HepG2 (cell line): ENCODE measurements around the gene HOMEZ. TPM values are rescaled to one million over a fixed set of nuclear protein-coding genes. Genes with fewer than 3 reads are reported as not detected.

Experiments
- ATM ChIP-seq: fragments of 450-650 bp; IDR thresholded peaks from 2 replicates; pipeline ENCODE4 v1.7.1; 2017; ENCODE audit warnings: mild to moderate bottlenecking, borderline replicate concordance
- ZBTB3 ChIP-seq: sonication (generic); formaldehyde crosslinking; IDR thresholded peaks from 2 replicates; pipeline ENCODE4 v1.4.0; 2020; ENCODE audit warnings: low read depth, mild to moderate bottlenecking, moderate library complexity, missing genetic modification reagents, borderline replicate concordance
- ZNF512 ChIP-seq: sonication (generic); formaldehyde crosslinking; IDR thresholded peaks from 2 replicates; pipeline ENCODE4 v1.4.0; 2020; ENCODE audit warnings: mild to moderate bottlenecking, missing genetic modification reagents
- ZNF800 ChIP-seq: sonication (generic); formaldehyde crosslinking; IDR thresholded peaks from 2 replicates; pipeline ENCODE4 v1.4.0; 2020; ENCODE audit warnings: missing genetic modification reagents
- ZNF891 ChIP-seq: sonication (generic); formaldehyde crosslinking; IDR thresholded peaks from 2 replicates; pipeline ENCODE4 v1.5.0; 2020; ENCODE audit warnings: mild to moderate bottlenecking, missing genetic modification reagents
- polyA plus RNA-seq, 8 experiments: library from polyadenylated mRNA; depleted of rRNA in 3 of 8; stranded (reverse) in 7 of 8; unstranded in 1 of 8; fragments of >200 nt; fragmentation: Illumina TruSeq in 4 of 8; extraction: Trizol in 4 of 8; gene quantifications; 2 replicates each; pipeline versions ENCODE4 v1.2.1 to v1.2.3, GENCODE V29; 2011 to 2016; ENCODE audit warnings: low read depth in 4 of 8, missing spikeins in 1 of 8, mixed read lengths in 1 of 8; ENCODE audit not compliant: insufficient read depth in 1 of 8
- total RNA-seq, 5 experiments: library from RNA; depleted of rRNA; stranded (reverse); fragments of >200 nt; fragmentation: Illumina TruSeq; extraction: Trizol; gene quantifications; 2 replicates each; pipeline ENCODE4 v1.2.3, GENCODE V29; 2016; ENCODE audit warnings: low read depth in 1 of 5
- TF ChIP-seq, protein P1 (sequence below): sonication (generic); formaldehyde crosslinking; IDR thresholded peaks from 2 replicates; pipeline ENCODE4 v1.8.0; 2022; ENCODE audit warnings: mild to moderate bottlenecking, missing genetic modification reagents; ENCODE audit not compliant: insufficient replicate concordance

HOMEZ gene
- total and polyA plus RNA-seq, 2 of the 13 experiments (the other 11 are each of a cell fraction or from before 2014, with no cell fraction given) = 14.5 to 31.8 TPM

GRCh38 chr14:23307146-23307530 is 21.2 kb upstream of the HOMEZ start (continued):
- TF ChIP-seq ZBTB3 (CRISPR knock-in tag) (0 out of 2 replicates have a peak, but pooled peaks have one; percentile 35), ATM (no peak), ZNF800 (CRISPR knock-in tag) (no peak), ZNF512 (no peak), ZNF891 (peak; percentile 8; the same call in 1 of the 2 replicates)
- TF ChIP-seq, protein P1, sequence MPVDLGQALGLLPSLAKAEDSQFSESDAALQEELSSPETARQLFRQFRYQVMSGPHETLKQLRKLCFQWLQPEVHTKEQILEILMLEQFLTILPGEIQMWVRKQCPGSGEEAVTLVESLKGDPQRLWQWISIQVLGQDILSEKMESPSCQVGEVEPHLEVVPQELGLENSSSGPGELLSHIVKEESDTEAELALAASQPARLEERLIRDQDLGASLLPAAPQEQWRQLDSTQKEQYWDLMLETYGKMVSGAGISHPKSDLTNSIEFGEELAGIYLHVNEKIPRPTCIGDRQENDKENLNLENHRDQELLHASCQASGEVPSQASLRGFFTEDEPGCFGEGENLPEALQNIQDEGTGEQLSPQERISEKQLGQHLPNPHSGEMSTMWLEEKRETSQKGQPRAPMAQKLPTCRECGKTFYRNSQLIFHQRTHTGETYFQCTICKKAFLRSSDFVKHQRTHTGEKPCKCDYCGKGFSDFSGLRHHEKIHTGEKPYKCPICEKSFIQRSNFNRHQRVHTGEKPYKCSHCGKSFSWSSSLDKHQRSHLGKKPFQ (CRISPR knock-in tag) = peak; percentile 9
